Loucy (cell line): Measurements from ENCODE around the gene MPI.

Experiments used
- H2AFZ ChIP-seq: fragments of 200-600 bp; sonication (generic); 2 replicates; pipeline ENCODE4 v1.6.0; 2016; ENCODE audit warnings: antibody characterized with exemption, mild to moderate bottlenecking, low read length, moderate library complexity
- H3F3A ChIP-seq: fragments of 200-600 bp; 2 replicates; pipeline ENCODE4 v1.6.0; 2016; ENCODE audit warnings: antibody characterized with exemption, low read depth, mild to moderate bottlenecking
- H3K27me3 ChIP-seq: fragments of 200-600 bp; sonication (generic); 2 replicates; pipeline ENCODE4 v1.6.1; 2014; ENCODE audit warnings: low read length, mild to moderate bottlenecking; ENCODE audit not compliant: insufficient read depth, poor library complexity, severe bottlenecking
- H3K36me3 ChIP-seq: fragments of 200-600 bp; sonication (generic); 2 replicates; pipeline ENCODE4 v1.6.1; 2016; ENCODE audit warnings: low read length; ENCODE audit not compliant: insufficient read depth
- H3K4me1 ChIP-seq: fragments of 200-600 bp; sonication (generic); 2 replicates; pipeline ENCODE4 v1.5.1; 2014; ENCODE audit warnings: low read length, mild to moderate bottlenecking; ENCODE audit not compliant: insufficient read depth, poor library complexity, severe bottlenecking
- H3K4me2 ChIP-seq: fragments of 200-600 bp; sonication (generic); 2 replicates; pipeline ENCODE4 v1.6.0; 2014; ENCODE audit warnings: antibody characterized with exemption, low read length, low read depth, mild to moderate bottlenecking; ENCODE audit not compliant: poor library complexity, severe bottlenecking
- H3K4me3 ChIP-seq: fragments of 200-600 bp; sonication (generic); 2 replicates; pipeline ENCODE4 v1.5.1; 2014; ENCODE audit warnings: low read length, mild to moderate bottlenecking, mixed read lengths; ENCODE audit not compliant: poor library complexity, severe bottlenecking
- H3K79me2 ChIP-seq: fragments of 200-600 bp; sonication (generic); 2 replicates; pipeline ENCODE4 v1.6.1; 2014; ENCODE audit warnings: low read length; ENCODE audit not compliant: insufficient read depth
- H3K9ac ChIP-seq: fragments of 200-600 bp; sonication (generic); 2 replicates; pipeline ENCODE4 v1.6.0; 2014; ENCODE audit warnings: mild to moderate bottlenecking, low read depth, low read length, moderate library complexity; ENCODE audit not compliant: poor library complexity, severe bottlenecking
- H3K9me2 ChIP-seq: fragments of 200-600 bp; sonication (generic); replicated peaks from 2 replicates; pipeline ENCODE4 v1.6.1; 2016; ENCODE audit warnings: low read depth, low read length, mixed read lengths
- H3K9me3 ChIP-seq: fragments of 200-600 bp; sonication (generic); 2 replicates; pipeline ENCODE4 v1.6.1; 2014; ENCODE audit warnings: mild to moderate bottlenecking, antibody characterized with exemption, low read length, low read depth; ENCODE audit not compliant: insufficient read depth
- H4K20me1 ChIP-seq: fragments of 200-600 bp; sonication (generic); 2 replicates; pipeline ENCODE4 v1.6.0; 2014; ENCODE audit warnings: antibody characterized with exemption, low read length, mild to moderate bottlenecking; ENCODE audit not compliant: insufficient read depth, poor library complexity, severe bottlenecking
- EZH2phosphoT487 ChIP-seq: fragments of 200-600 bp; IDR thresholded peaks from 2 replicates; pipeline ENCODE4 v1.6.1; 2018; ENCODE audit warnings: antibody characterized with exemption, mild to moderate bottlenecking, moderate library complexity, borderline replicate concordance
- TF ChIP-seq, protein P1 (sequence below): fragments of 200-600 bp; sonication (generic); conservative IDR thresholded peaks from 2 replicates; pipeline ENCODE4 v1.5.1; 2014; ENCODE audit warnings: mild to moderate bottlenecking, antibody characterized with exemption, low read length

Gene MPI

DNA sequence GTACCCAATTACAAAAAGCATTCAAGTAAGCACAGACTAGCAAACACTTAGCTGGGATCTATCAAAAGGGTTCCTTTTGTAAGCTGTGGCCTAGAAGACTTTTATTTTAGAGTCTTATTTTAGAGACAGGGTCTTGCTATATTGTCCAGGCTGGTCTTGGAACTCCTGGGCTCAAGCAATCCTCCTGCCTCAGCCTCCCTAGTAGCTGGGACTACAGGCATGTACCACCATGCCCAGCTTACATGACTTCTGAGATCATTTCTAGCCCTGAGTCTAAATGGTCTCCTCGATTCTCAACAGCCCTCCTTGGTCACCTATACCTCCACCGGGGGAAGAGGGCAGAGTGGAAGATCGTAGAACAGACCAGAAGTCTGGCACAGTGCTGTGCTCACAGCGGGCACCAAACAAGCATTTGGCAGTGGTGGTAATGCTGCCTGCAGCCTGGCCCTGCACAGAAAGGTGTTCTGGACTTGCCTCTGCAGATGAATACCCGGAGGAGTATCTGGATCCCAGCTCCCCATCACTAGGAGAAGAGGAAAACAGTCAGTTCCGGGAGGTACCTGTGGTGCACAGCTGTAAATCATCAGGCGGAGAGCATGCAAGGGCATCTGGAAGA, 14.5 kb downstream of the MPI start:
- peaks cover 24% of the 10 kb centered on the region for H3K79me2 ChIP-seq
- peak overlapping the region; percentile 19 for H3K9ac ChIP-seq
- H3K9me2 ChIP-seq: no peaks in the 10 kb centered on the region
- peaks cover 18% of the 10 kb centered on the region for H3K4me1 ChIP-seq
- TF ChIP-seq, protein P1, sequence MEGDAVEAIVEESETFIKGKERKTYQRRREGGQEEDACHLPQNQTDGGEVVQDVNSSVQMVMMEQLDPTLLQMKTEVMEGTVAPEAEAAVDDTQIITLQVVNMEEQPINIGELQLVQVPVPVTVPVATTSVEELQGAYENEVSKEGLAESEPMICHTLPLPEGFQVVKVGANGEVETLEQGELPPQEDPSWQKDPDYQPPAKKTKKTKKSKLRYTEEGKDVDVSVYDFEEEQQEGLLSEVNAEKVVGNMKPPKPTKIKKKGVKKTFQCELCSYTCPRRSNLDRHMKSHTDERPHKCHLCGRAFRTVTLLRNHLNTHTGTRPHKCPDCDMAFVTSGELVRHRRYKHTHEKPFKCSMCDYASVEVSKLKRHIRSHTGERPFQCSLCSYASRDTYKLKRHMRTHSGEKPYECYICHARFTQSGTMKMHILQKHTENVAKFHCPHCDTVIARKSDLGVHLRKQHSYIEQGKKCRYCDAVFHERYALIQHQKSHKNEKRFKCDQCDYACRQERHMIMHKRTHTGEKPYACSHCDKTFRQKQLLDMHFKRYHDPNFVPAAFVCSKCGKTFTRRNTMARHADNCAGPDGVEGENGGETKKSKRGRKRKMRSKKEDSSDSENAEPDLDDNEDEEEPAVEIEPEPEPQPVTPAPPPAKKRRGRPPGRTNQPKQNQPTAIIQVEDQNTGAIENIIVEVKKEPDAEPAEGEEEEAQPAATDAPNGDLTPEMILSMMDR: no peak
- no peak for TF ChIP-seq EZH2phosphoT487
- peaks cover 4% of the 10 kb centered on the region; the same call in 1 of the 2 replicates for H3K36me3 ChIP-seq
- H3K9me3 ChIP-seq: no peaks in the 10 kb centered on the region
- peak overlapping the region; percentile 86 for H3K4me2 ChIP-seq
- H3K27me3 ChIP-seq: no peaks in the 10 kb centered on the region
- no peaks in the 10 kb centered on the region for H3F3A ChIP-seq
- no peak overlapping the region for H2AFZ ChIP-seq
- no peaks in the 10 kb centered on the region for H4K20me1 ChIP-seq
- H3K4me3 ChIP-seq: peak overlapping the region; percentile 99

DNA sequence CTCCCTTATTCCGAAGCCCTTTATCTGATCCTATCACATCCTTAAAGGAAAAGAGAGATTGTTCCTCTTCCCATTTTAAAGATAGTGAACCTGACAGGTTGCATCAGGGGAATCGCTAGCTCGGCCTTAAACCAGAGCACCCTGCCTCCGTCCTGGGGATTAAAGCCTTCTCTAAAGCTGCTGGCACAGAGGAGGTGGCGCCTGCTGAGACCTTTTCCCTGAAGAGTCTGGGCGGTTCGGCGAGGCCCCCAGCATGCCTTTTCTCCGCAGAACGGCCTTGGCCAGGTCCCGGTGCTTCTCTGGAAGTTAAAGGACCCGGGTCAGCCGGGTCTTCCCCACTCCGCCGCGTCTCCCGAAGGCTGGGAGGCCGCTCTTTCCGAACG, 16.2 kb downstream of the MPI start:
- Histone ChIP-seq H3F3A (no peaks in the 10 kb centered on the region), H4K20me1 (no peaks in the 10 kb centered on the region), H3K27me3 (no peaks in the 10 kb centered on the region), H3K4me3 (peak overlapping the region; percentile 99), H3K9ac (peak overlapping the region; percentile 90), H3K36me3 (peaks cover 4% of the 10 kb centered on the region; the same call in 1 of the 2 replicates), H3K9me2 (no peaks in the 10 kb centered on the region), H3K79me2 (peaks cover 24% of the 10 kb centered on the region), H3K4me2 (peak overlapping the region; percentile 86), H2AFZ (peak overlapping the region; percentile 100), H3K9me3 (no peaks in the 10 kb centered on the region), H3K4me1 (peaks cover 18% of the 10 kb centered on the region)
- TF ChIP-seq, protein P1: no peak
- TF ChIP-seq EZH2phosphoT487: no peak

DNA sequence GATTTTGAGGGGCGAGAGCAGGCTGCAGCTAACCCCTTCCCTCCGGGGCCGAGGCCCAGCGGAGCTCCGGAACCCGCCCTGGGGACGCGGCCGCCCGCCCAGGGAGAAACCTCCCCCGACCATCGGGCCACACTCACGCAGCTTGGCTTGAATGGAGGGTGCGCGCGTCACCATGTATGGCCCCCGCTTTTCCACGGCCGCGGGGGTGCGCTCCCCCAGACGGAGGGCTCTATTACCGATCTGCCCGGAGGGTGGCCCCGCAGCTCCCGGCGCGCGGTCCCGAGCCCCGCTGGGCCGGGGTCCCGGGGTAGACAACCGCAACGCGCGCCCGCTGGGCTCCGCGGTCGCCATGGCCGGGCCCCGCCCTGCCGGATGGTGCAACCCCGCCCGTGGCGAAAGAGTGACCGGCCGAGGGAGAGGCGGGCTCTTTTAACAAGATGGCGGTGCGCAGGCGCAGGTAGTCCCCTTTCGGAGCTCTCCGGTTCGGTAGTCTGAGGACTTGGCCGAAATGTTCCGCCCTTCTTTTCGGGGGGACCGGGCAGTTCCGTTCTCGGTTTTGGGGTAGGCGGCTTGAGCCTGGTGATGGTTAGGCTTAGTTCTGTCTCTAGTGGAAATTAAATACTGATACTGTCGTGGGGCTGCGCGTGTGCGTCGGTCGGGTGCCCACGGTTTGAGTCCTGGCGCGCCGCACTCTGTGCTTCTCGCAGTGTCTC, 16.8 kb downstream of the MPI start, which contains the start of gene FAM219B:
Gene FAM219B, minus strand, starts transcription at position 402 of the 713 bp plus-strand sequence. Its CDS starts 51 bp downstream, at position 351.
- Histone ChIP-seq H3K36me3 (peaks cover 4% of the 10 kb centered on the region; the same call in 1 of the 2 replicates), H3K9me3 (no peaks in the 10 kb centered on the region), H3K4me1 (peaks cover 14% of the 10 kb centered on the region), H3K4me2 (peak within 1 kb of the TSS; percentile 86), H2AFZ (peak within 1 kb of the TSS; percentile 100), H3K9ac (peak within 1 kb of the TSS; percentile 90), H3K9me2 (no peaks in the 10 kb centered on the region), H3F3A (no peaks in the 10 kb centered on the region), H3K4me3 (peak within 1 kb of the TSS; percentile 99), H3K79me2 (peaks cover 24% of the 10 kb centered on the region), H4K20me1 (no peaks in the 10 kb centered on the region), H3K27me3 (no peaks in the 10 kb centered on the region)
- TF ChIP-seq, protein P1: no peak
- no peak for TF ChIP-seq EZH2phosphoT487
